ENCODE results near the gene COL4A2.
A peak's percentile ranks its signal among the peaks of the same experiment; 100 is the strongest.

DNA sequence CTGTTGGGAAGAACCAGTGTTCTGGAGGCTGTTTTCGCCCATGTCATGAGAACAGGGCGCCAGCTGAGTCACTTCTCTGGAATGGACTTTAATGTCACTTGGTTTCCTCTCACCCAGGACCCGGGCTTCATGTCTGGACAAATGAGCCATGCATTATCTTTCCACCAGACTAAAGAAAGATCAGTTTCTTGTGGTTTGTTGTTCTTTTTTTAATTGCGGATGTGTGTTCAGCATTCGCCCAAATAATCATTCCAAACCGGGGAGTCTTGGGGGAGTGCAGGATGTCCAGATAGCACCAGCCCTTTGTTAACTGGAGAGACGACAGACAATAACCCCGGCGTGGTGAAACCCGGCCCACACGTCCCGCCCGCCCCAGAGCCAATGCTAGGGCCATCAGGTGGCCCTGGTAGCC is 102.5 kb downstream of the COL4A2 start:
- no peak for TF ChIP-seq CTCF (IDR thresholded peaks at IDR 0.05)
- TF ChIP-seq POLR2AphosphoS5 (IDR thresholded peaks at IDR 0.05; ENCODE audit: insufficient read depth in 1 of 2, low read depth in 1 of 2) = peak in 1 of 2 donors; percentile 17
- no peak for TF ChIP-seq POLR2A (IDR thresholded peaks at IDR 0.05)

Data from vagina (tissue), 2 donors.